Measurements from ENCODE around the gene CHRDL2.

The CHRDL2 gene

GRCh38 chr11:74685338-74685737, 45.9 kb downstream of the CHRDL2 start:
- DNase-seq (ENCODE audit: low read depth) = no peak

GRCh38 chr11:74684661-74685060, 46.6 kb downstream of the CHRDL2 start:
- no peak for DNase-seq (ENCODE audit: low read depth)

GRCh38 chr11:74683941-74684481, 47.2 kb downstream of the CHRDL2 start:
- no peak for DNase-seq (ENCODE audit: low read depth)

GRCh38 chr11:74683279-74683871, 47.9 kb downstream of the CHRDL2 start:
- no peak for DNase-seq (ENCODE audit: low read depth)

- no peak for DNase-seq (ENCODE audit: low read depth)
Observed at GRCh38 chr11:74682731-74683278, 48.4 kb downstream of the CHRDL2 start.

- no peak for DNase-seq (ENCODE audit: low read depth)
Observed at GRCh38 chr11:74681686-74682651, 49.3 kb downstream of the CHRDL2 start.

GRCh38 chr11:74680703-74681531, 50.3 kb downstream of the CHRDL2 start:
- no peak for DNase-seq (ENCODE audit: low read depth)

- no peak for DNase-seq (ENCODE audit: low read depth)
Observed at GRCh38 chr11:74680035-74680671, 51.1 kb downstream of the CHRDL2 start.

GRCh38 chr11:74679513-74679865, 51.7 kb downstream of the CHRDL2 start:
- DNase-seq (ENCODE audit: low read depth) = no peak

GRCh38 chr11:74678591-74679512, 52.4 kb downstream of the CHRDL2 start:
- no peak for DNase-seq (ENCODE audit: low read depth)

- no peak for DNase-seq (ENCODE audit: low read depth)
Observed at GRCh38 chr11:74678041-74678440, 53.2 kb downstream of the CHRDL2 start.

GRCh38 chr11:74677131-74677530, 54.1 kb downstream of the CHRDL2 start:
- no peak for DNase-seq (ENCODE audit: low read depth)

- DNase-seq (ENCODE audit: low read depth) = no peak
Observed at GRCh38 chr11:74676596-74676995, 54.6 kb downstream of the CHRDL2 start.

- DNase-seq (ENCODE audit: low read depth) = no peak
Observed at GRCh38 chr11:74675761-74676160, 55.5 kb downstream of the CHRDL2 start.

- no peak for DNase-seq (ENCODE audit: low read depth)
Observed at GRCh38 chr11:74673693-74674360, 57.4 kb downstream of the CHRDL2 start.

- peak; percentile 96 for DNase-seq (ENCODE audit: low read depth)
Observed at GRCh38 chr11:74672956-74673692, 58.1 kb downstream of the CHRDL2 start.

- no peak for DNase-seq (ENCODE audit: low read depth)
Observed at GRCh38 chr11:74672332-74672955, 58.8 kb downstream of the CHRDL2 start.

GRCh38 chr11:74671520-74672196, 59.6 kb downstream of the CHRDL2 start:
- peak; percentile 60 for DNase-seq (ENCODE audit: low read depth)

Data from GM04504 (cell line).